HG02798 (cell line): ENCODE data around the gene ETV1.

Source experiments
- ATAC-seq: cut with Tn5 transposase; IDR thresholded peaks from one replicate; pipeline ENCODE4 v1.9.1; 2021; ENCODE audit warnings: mild to moderate bottlenecking; ENCODE audit not compliant: unreplicated experiment, poor library complexity

The ETV1 gene

GRCh38 chr7:13841284-13841683 lies 148.2 kb downstream of the ETV1 start:
- ATAC-seq, result no peak
